Effector memory CD4-positive, alpha-beta T cell (primary cell): ENCODE data around the gene DACH2.

Experiments
- DNase-seq, 3 donors: peaks; one replicate each; pipeline ENCODE4 v3.0.0-alpha.2; 2020
- H3K27ac ChIP-seq: 2 replicates; pipeline ENCODE4 v1.7.0; 2013; ENCODE audit warnings: mild to moderate bottlenecking, low read length, moderate library complexity; ENCODE audit not compliant: insufficient read depth, poor library complexity, severe bottlenecking
- H3K27me3 ChIP-seq: replicated peaks from 2 replicates; pipeline ENCODE4 v1.7.0; 2013; ENCODE audit warnings: mild to moderate bottlenecking, low read length; ENCODE audit not compliant: insufficient read depth, control insufficient read depth, poor library complexity, severe bottlenecking
- H3K36me3 ChIP-seq: 2 replicates; pipeline ENCODE4 v1.7.0; 2013; ENCODE audit warnings: mild to moderate bottlenecking, low read length, moderate library complexity; ENCODE audit not compliant: control insufficient read depth, insufficient read depth
- H3K4me1 ChIP-seq: 2 replicates; pipeline ENCODE4 v1.7.0; 2013; ENCODE audit warnings: low read length, mild to moderate bottlenecking; ENCODE audit not compliant: control insufficient read depth, insufficient read depth, poor library complexity, severe bottlenecking
- H3K4me3 ChIP-seq: 2 replicates; pipeline ENCODE4 v1.7.0; 2013; ENCODE audit warnings: low read length, low read depth, mild to moderate bottlenecking; ENCODE audit not compliant: insufficient read depth, poor library complexity, severe bottlenecking
- H3K9me3 ChIP-seq: 2 replicates; pipeline ENCODE4 v1.7.0; 2013; ENCODE audit warnings: mild to moderate bottlenecking, low read length, moderate library complexity; ENCODE audit not compliant: control insufficient read depth

DACH2 gene

DNA sequence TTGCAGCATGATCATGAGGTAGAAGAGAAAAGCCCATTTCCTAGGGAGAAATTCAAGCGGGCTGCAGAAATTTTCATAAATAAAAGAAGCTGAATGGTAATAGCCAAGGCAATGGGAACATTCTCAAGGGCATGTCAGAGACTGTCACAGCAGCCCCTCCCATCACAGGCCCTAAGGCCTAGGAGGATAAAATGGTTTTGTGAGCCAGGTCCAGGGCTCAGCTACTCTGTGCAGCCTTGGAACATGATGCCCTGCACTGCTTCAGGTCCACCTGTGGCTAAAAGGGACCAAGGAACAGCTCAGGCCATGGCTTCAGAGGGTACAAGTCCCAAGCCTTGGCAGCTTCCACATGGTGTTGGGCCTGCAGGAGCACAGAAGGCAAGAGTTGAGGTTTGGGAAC, 93.3 kb downstream of the DACH2 start:
- H3K4me1 ChIP-seq, result no peaks in the 10 kb centered on the region
- H3K36me3 ChIP-seq, result no peaks in the 10 kb centered on the region
- H3K9me3 ChIP-seq, result no peaks in the 10 kb centered on the region
- DNase-seq, result no peak
- no peak overlapping the region for H3K4me3 ChIP-seq
- no peak overlapping the region for H3K27ac ChIP-seq
- H3K27me3 ChIP-seq, result no peaks in the 10 kb centered on the region

DNA sequence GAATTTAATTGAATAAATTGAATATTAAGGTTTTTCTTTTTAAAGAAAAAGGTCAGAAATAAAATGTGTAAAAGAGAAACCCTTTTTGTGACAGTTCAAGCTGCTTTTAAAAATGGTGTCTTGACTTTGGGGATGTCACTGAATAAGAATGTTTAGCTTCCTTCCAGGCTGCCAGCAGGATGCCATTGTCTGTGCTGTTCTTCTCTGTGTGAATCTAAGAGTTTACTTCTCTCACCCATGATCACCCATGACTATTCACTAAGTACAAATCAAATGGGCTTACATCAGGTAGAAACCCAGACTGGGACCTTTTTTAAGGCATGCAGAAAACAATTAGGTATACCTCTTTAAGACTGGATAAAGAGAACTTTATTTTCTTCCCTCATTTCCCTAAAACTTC, 115.3 kb downstream of the DACH2 start:
- no peaks in the 10 kb centered on the region for H3K36me3 ChIP-seq
- H3K4me1 ChIP-seq, result no peaks in the 10 kb centered on the region
- H3K27me3 ChIP-seq, result no peaks in the 10 kb centered on the region
- no peak overlapping the region for H3K27ac ChIP-seq
- no peaks in the 10 kb centered on the region for H3K9me3 ChIP-seq
- H3K4me3 ChIP-seq, result no peak overlapping the region
- no peak for DNase-seq

GRCh38 chrX:86295293-86295692, 147.0 kb downstream of the DACH2 start:
- DNase-seq, result no peak
- no peaks in the 10 kb centered on the region for H3K9me3 ChIP-seq

GRCh38 chrX:86322913-86323312, 174.7 kb downstream of the DACH2 start:
- H3K4me3 ChIP-seq, result no peak overlapping the region
- no peak for DNase-seq
- no peak overlapping the region for H3K27ac ChIP-seq
- H3K4me1 ChIP-seq, result no peaks in the 10 kb centered on the region
- no peaks in the 10 kb centered on the region for H3K36me3 ChIP-seq
- H3K9me3 ChIP-seq, result no peaks in the 10 kb centered on the region
- H3K27me3 ChIP-seq, result no peaks in the 10 kb centered on the region

More at GRCh38 chrX:86295293-86295692, 147.0 kb downstream of the DACH2 start:
- Histone ChIP-seq H3K4me1 (no peaks in the 10 kb centered on the region), H3K36me3 (no peaks in the 10 kb centered on the region), H3K4me3 (no peak overlapping the region), H3K27ac (no peak overlapping the region), H3K27me3 (no peaks in the 10 kb centered on the region)

DNA sequence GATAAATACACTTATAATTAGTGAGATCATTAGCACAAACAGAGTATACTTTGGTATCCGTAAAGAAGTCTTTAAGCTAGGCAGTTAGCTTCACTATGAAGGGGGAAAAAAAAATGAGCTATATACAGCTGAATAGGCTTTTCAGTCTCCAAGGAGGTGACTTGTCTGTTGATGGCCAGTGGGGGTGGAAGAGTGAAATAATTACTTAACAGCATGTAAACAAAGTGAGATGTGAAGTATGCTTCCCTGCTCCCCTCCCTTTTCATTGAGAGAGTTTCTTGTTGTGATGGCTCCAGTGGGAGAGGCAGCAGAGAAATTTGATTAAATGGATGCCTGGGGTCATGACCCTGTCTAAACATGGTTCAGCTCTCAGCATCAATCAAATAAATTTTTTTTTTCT, 180.9 kb downstream of the DACH2 start:
- H3K27ac ChIP-seq, result no peak overlapping the region
- no peak overlapping the region for H3K4me3 ChIP-seq
- H3K27me3 ChIP-seq, result no peaks in the 10 kb centered on the region
- no peaks in the 10 kb centered on the region for H3K36me3 ChIP-seq
- no peak for DNase-seq
- H3K9me3 ChIP-seq, result no peaks in the 10 kb centered on the region
- H3K4me1 ChIP-seq, result no peaks in the 10 kb centered on the region

GRCh38 chrX:86348669-86349068, 200.4 kb downstream of the DACH2 start:
- DNase-seq, result no peak
- no peaks in the 10 kb centered on the region for H3K9me3 ChIP-seq
- no peaks in the 10 kb centered on the region for H3K36me3 ChIP-seq
- no peaks in the 10 kb centered on the region for H3K4me1 ChIP-seq
- no peaks in the 10 kb centered on the region for H3K27me3 ChIP-seq
- H3K4me3 ChIP-seq, result no peak overlapping the region
- no peak overlapping the region for H3K27ac ChIP-seq

- no peaks in the 10 kb centered on the region for H3K9me3 ChIP-seq
- H3K27me3 ChIP-seq, result no peaks in the 10 kb centered on the region
- H3K4me3 ChIP-seq, result no peak overlapping the region
These were observed 200.9 kb downstream of the DACH2 start for GRCh38 chrX:86349115-86349514.

DNA sequence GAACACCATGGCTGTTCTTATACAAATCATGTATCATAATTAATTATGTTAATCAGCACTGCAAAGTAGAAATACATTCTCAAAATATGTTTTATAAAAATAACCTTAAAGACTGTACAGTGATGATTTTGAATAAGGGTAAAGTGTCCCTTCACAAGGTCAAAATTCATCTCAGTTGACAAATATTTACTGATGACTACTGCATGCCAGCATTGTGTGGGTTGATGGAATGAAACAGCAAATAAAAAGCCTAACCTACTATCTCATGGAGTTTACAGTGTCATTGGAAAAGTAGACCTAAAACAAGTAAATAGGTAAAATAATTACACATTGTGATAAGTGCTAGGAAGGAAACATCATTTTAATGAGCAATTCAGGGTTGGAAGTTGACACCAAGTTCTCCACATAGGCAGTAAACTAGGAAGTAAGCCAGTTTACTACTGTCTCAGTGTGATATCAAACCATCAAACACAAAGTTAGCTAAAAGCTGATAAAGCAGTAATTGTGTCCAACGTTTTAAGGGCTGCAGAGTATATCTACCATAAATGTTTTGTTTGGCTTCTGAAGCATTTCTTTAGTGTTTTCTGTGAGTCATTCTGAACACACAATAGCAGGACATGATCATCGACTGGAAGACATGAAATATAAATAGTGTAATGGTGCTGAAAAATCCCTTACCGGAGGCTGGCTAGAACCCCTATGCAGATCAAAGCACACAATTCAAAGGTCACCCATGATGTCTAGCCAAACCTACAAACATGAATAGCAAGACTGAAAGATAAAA, 221.8 kb downstream of the DACH2 start:
- H3K4me1 ChIP-seq, result no peaks in the 10 kb centered on the region
- no peak overlapping the region for H3K27ac ChIP-seq
- no peaks in the 10 kb centered on the region for H3K27me3 ChIP-seq
- no peaks in the 10 kb centered on the region for H3K36me3 ChIP-seq
- no peaks in the 10 kb centered on the region for H3K9me3 ChIP-seq
- no peak overlapping the region for H3K4me3 ChIP-seq
- DNase-seq, result no peak

More at GRCh38 chrX:86349115-86349514, 200.9 kb downstream of the DACH2 start:
- no peaks in the 10 kb centered on the region for H3K36me3 ChIP-seq
- H3K27ac ChIP-seq, result no peak overlapping the region
- DNase-seq, result no peak
- H3K4me1 ChIP-seq, result no peaks in the 10 kb centered on the region

DNA sequence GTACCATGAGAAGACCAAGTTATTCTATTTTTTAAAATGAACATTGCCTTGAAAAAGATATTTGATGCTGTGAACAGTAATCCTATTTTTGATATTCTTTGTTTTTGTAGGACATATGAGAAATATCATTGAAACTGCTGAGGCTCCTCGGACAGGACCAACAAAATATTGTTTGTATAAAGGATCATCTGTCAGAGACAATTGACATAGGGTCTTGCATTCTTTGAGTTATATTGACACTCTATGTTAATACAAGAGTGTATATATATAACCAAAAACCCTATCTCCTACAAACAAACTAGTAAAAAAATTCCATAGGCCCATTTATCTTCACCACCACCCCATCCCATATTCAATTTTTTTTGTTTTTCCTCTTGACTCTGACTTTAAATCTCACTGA, 222.7 kb downstream of the DACH2 start:
- H3K9me3 ChIP-seq, result no peaks in the 10 kb centered on the region
- no peak for DNase-seq
- H3K27me3 ChIP-seq, result no peaks in the 10 kb centered on the region
- H3K27ac ChIP-seq, result no peak overlapping the region
- H3K4me3 ChIP-seq, result no peak overlapping the region
- no peaks in the 10 kb centered on the region for H3K36me3 ChIP-seq
- H3K4me1 ChIP-seq, result no peaks in the 10 kb centered on the region

GRCh38 chrX:86379209-86379608, 231.0 kb downstream of the DACH2 start:
- H3K27me3 ChIP-seq, result no peaks in the 10 kb centered on the region
- H3K4me3 ChIP-seq, result no peak overlapping the region
- H3K9me3 ChIP-seq, result no peaks in the 10 kb centered on the region
- H3K4me1 ChIP-seq, result no peaks in the 10 kb centered on the region
- no peaks in the 10 kb centered on the region for H3K36me3 ChIP-seq
- no peak for DNase-seq
- H3K27ac ChIP-seq, result no peak overlapping the region
